ENCODE data around the gene C11orf71.

The C11orf71 gene

GRCh38 chr11:114400216-114400914 lies at the start of gene C11orf71, which contains the start of gene RBM7:
Gene C11orf71 (minus strand): TSS chr11:114400511. CDS start chr11:114400331, 180 bp downstream.
Gene RBM7 (plus strand): TSS chr11:114400666. CDS start chr11:114400672, 6 bp downstream.
- H3K27me3 ChIP-seq (ENCODE audit: insufficient read depth, low read length) = no peaks in the 10 kb centered on the region
- H3K4me1 ChIP-seq (ENCODE audit: control insufficient read depth, insufficient read depth, low read length, unreplicated experiment) = peaks cover 22% of the 10 kb centered on the region
- peak within 1 kb of the TSS; percentile 88 for H3K4me3 ChIP-seq (ENCODE audit: low read depth, low read length)
- H3K79me2 ChIP-seq (ENCODE audit: control insufficient read depth, insufficient read depth, low read length, unreplicated experiment) = peaks cover 67% of the 10 kb centered on the region
- H3K27ac ChIP-seq (ENCODE audit: low read depth, low read length) = peak within 1 kb of the TSS; percentile 95
- H2AFZ ChIP-seq (ENCODE audit: low read length, unreplicated experiment) = peak within 1 kb of the TSS; percentile 51
- peaks cover 11% of the 10 kb centered on the region for H3K36me3 ChIP-seq (ENCODE audit: insufficient read depth, low read length)

- Histone ChIP-seq H3K4me3 (ENCODE audit: low read depth, low read length) (no peak overlapping the region), H3K79me2 (ENCODE audit: control insufficient read depth, insufficient read depth, low read length, unreplicated experiment) (peaks cover 41% of the 10 kb centered on the region), H3K27ac (ENCODE audit: low read depth, low read length) (no peak overlapping the region), H2AFZ (ENCODE audit: low read length, unreplicated experiment) (no peak overlapping the region), H3K36me3 (ENCODE audit: insufficient read depth, low read length) (peaks cover 66% of the 10 kb centered on the region), H3K27me3 (ENCODE audit: insufficient read depth, low read length) (no peaks in the 10 kb centered on the region), H3K4me1 (ENCODE audit: control insufficient read depth, insufficient read depth, low read length, unreplicated experiment) (peaks cover 18% of the 10 kb centered on the region)
Observed at GRCh38 chr11:114449845-114450244, 49.5 kb upstream of the C11orf71 start.

GRCh38 chr11:114448749-114449482 lies 48.6 kb upstream of the C11orf71 start:
- peak overlapping the region; percentile 56 for H3K27ac ChIP-seq (ENCODE audit: low read depth, low read length)

GRCh38 chr11:114447892-114448291 lies 47.6 kb upstream of the C11orf71 start:
- H3K4me1 ChIP-seq (ENCODE audit: control insufficient read depth, insufficient read depth, low read length, unreplicated experiment) = peaks cover 18% of the 10 kb centered on the region
- peaks cover 69% of the 10 kb centered on the region for H3K36me3 ChIP-seq (ENCODE audit: insufficient read depth, low read length)
- H2AFZ ChIP-seq (ENCODE audit: low read length, unreplicated experiment) = no peak overlapping the region
- H3K27ac ChIP-seq (ENCODE audit: low read depth, low read length) = peak overlapping the region; percentile 56
- peaks cover 60% of the 10 kb centered on the region for H3K79me2 ChIP-seq (ENCODE audit: control insufficient read depth, insufficient read depth, low read length, unreplicated experiment)
- no peaks in the 10 kb centered on the region for H3K27me3 ChIP-seq (ENCODE audit: insufficient read depth, low read length)
- no peak overlapping the region for H3K4me3 ChIP-seq (ENCODE audit: low read depth, low read length)

More at GRCh38 chr11:114448749-114449482, 48.6 kb upstream of the C11orf71 start:
- Histone ChIP-seq H3K36me3 (ENCODE audit: insufficient read depth, low read length) (peaks cover 74% of the 10 kb centered on the region), H3K4me3 (ENCODE audit: low read depth, low read length) (no peak overlapping the region), H3K79me2 (ENCODE audit: control insufficient read depth, insufficient read depth, low read length, unreplicated experiment) (peaks cover 50% of the 10 kb centered on the region), H3K27me3 (ENCODE audit: insufficient read depth, low read length) (no peaks in the 10 kb centered on the region), H2AFZ (ENCODE audit: low read length, unreplicated experiment) (no peak overlapping the region), H3K4me1 (ENCODE audit: control insufficient read depth, insufficient read depth, low read length, unreplicated experiment) (peaks cover 18% of the 10 kb centered on the region)

- Histone ChIP-seq H2AFZ (ENCODE audit: low read length, unreplicated experiment) (no peak overlapping the region), H3K36me3 (ENCODE audit: insufficient read depth, low read length) (peaks cover 69% of the 10 kb centered on the region), H3K79me2 (ENCODE audit: control insufficient read depth, insufficient read depth, low read length, unreplicated experiment) (peaks cover 65% of the 10 kb centered on the region), H3K27me3 (ENCODE audit: insufficient read depth, low read length) (no peaks in the 10 kb centered on the region), H3K27ac (ENCODE audit: low read depth, low read length) (peak overlapping the region; percentile 56), H3K4me1 (ENCODE audit: control insufficient read depth, insufficient read depth, low read length, unreplicated experiment) (peaks cover 19% of the 10 kb centered on the region), H3K4me3 (ENCODE audit: low read depth, low read length) (no peak overlapping the region)
Observed at GRCh38 chr11:114447444-114447843, 47.1 kb upstream of the C11orf71 start.

GRCh38 chr11:114442536-114442935 lies 42.2 kb upstream of the C11orf71 start:
- no peaks in the 10 kb centered on the region for H3K27me3 ChIP-seq (ENCODE audit: insufficient read depth, low read length)
- no peak overlapping the region for H2AFZ ChIP-seq (ENCODE audit: low read length, unreplicated experiment)
- peaks cover 70% of the 10 kb centered on the region for H3K79me2 ChIP-seq (ENCODE audit: control insufficient read depth, insufficient read depth, low read length, unreplicated experiment)
- peaks cover 26% of the 10 kb centered on the region for H3K4me1 ChIP-seq (ENCODE audit: control insufficient read depth, insufficient read depth, low read length, unreplicated experiment)
- H3K4me3 ChIP-seq (ENCODE audit: low read depth, low read length) = no peak overlapping the region
- peaks cover 37% of the 10 kb centered on the region for H3K36me3 ChIP-seq (ENCODE audit: insufficient read depth, low read length)
- no peak overlapping the region for H3K27ac ChIP-seq (ENCODE audit: low read depth, low read length)

- Histone ChIP-seq H3K27ac (ENCODE audit: low read depth, low read length) (no peak overlapping the region), H3K79me2 (ENCODE audit: control insufficient read depth, insufficient read depth, low read length, unreplicated experiment) (peaks cover 70% of the 10 kb centered on the region), H3K4me3 (ENCODE audit: low read depth, low read length) (0 out of 2 replicates have a peak overlapping the region, but pooled peaks have one; percentile 88), H3K4me1 (ENCODE audit: control insufficient read depth, insufficient read depth, low read length, unreplicated experiment) (peaks cover 23% of the 10 kb centered on the region), H3K27me3 (ENCODE audit: insufficient read depth, low read length) (no peaks in the 10 kb centered on the region), H3K36me3 (ENCODE audit: insufficient read depth, low read length) (peaks cover 34% of the 10 kb centered on the region; the same call in 1 of the 2 replicates), H2AFZ (ENCODE audit: low read length, unreplicated experiment) (no peak overlapping the region)
Observed at GRCh38 chr11:114441921-114442320, 41.6 kb upstream of the C11orf71 start.

GRCh38 chr11:114440971-114441763 lies 40.9 kb upstream of the C11orf71 start:
- H3K4me1 ChIP-seq (ENCODE audit: control insufficient read depth, insufficient read depth, low read length, unreplicated experiment) = peaks cover 23% of the 10 kb centered on the region
- H3K36me3 ChIP-seq (ENCODE audit: insufficient read depth, low read length) = peaks cover 32% of the 10 kb centered on the region; the same call in 1 of the 2 replicates
- H3K4me3 ChIP-seq (ENCODE audit: low read depth, low read length) = peak overlapping the region; percentile 88
- H3K27ac ChIP-seq (ENCODE audit: low read depth, low read length) = peak overlapping the region; percentile 85
- H2AFZ ChIP-seq (ENCODE audit: low read length, unreplicated experiment) = no peak overlapping the region
- peaks cover 64% of the 10 kb centered on the region for H3K79me2 ChIP-seq (ENCODE audit: control insufficient read depth, insufficient read depth, low read length, unreplicated experiment)
- H3K27me3 ChIP-seq (ENCODE audit: insufficient read depth, low read length) = no peaks in the 10 kb centered on the region

- Histone ChIP-seq H2AFZ (ENCODE audit: low read length, unreplicated experiment) (peak overlapping the region; percentile 55), H3K79me2 (ENCODE audit: control insufficient read depth, insufficient read depth, low read length, unreplicated experiment) (peaks cover 56% of the 10 kb centered on the region), H3K4me1 (ENCODE audit: control insufficient read depth, insufficient read depth, low read length, unreplicated experiment) (peaks cover 23% of the 10 kb centered on the region), H3K27me3 (ENCODE audit: insufficient read depth, low read length) (no peaks in the 10 kb centered on the region), H3K4me3 (ENCODE audit: low read depth, low read length) (peak overlapping the region; percentile 88), H3K36me3 (ENCODE audit: insufficient read depth, low read length) (peaks cover 23% of the 10 kb centered on the region; the same call in 1 of the 2 replicates), H3K27ac (ENCODE audit: low read depth, low read length) (peak overlapping the region; percentile 85)
Observed at GRCh38 chr11:114440121-114440860, 40.0 kb upstream of the C11orf71 start.

Data from ACC112 (cell line).